IPS-18c (cell line): ENCODE data around the gene ANKRD53.

Source experiments
- H3K4me3 ChIP-seq: 2 replicates; pipeline ENCODE4 v1.7.0; 2013; ENCODE audit warnings: low read depth, mild to moderate bottlenecking, low read length, moderate library complexity; ENCODE audit not compliant: insufficient read depth
- H3K9me3 ChIP-seq: one replicate; pipeline ENCODE4 v1.6.1; 2013; ENCODE audit warnings: mild to moderate bottlenecking, low read length, moderate library complexity; ENCODE audit not compliant: control insufficient read depth, insufficient read depth

Gene ANKRD53, protein sequence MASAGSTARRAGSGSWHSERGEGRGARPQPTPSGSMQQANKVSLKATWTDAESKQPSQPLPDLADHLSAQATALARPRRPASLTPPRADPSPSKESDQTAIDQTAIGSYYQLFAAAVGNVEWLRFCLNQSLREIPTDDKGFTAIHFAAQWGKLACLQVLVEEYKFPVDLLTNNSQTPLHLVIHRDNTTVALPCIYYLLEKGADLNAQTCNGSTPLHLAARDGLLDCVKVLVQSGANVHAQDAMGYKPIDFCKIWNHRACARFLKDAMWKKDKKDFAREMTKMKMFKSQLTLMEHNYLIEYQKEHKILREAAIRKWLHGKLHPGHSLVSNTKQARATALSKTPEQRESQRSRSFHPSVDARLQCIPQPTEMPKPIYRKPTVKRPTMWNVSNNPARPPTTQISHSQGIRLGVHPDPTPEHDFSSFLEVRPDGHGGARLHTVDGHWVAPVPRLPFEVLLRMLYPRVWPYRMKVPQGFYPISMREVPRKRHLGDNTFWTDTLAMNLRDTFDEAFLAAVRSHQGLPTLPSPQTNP

GRCh38 chr2:70978341-70979179 is at the start of gene ANKRD53:
Gene ANKRD53 (plus strand): TSS chr2:70978630. CDS start chr2:70978646, 16 bp downstream.
- Histone ChIP-seq H3K9me3 (no peaks in the 10 kb centered on the region), H3K4me3 (peak within 1 kb of the TSS; percentile 72)

DNA sequence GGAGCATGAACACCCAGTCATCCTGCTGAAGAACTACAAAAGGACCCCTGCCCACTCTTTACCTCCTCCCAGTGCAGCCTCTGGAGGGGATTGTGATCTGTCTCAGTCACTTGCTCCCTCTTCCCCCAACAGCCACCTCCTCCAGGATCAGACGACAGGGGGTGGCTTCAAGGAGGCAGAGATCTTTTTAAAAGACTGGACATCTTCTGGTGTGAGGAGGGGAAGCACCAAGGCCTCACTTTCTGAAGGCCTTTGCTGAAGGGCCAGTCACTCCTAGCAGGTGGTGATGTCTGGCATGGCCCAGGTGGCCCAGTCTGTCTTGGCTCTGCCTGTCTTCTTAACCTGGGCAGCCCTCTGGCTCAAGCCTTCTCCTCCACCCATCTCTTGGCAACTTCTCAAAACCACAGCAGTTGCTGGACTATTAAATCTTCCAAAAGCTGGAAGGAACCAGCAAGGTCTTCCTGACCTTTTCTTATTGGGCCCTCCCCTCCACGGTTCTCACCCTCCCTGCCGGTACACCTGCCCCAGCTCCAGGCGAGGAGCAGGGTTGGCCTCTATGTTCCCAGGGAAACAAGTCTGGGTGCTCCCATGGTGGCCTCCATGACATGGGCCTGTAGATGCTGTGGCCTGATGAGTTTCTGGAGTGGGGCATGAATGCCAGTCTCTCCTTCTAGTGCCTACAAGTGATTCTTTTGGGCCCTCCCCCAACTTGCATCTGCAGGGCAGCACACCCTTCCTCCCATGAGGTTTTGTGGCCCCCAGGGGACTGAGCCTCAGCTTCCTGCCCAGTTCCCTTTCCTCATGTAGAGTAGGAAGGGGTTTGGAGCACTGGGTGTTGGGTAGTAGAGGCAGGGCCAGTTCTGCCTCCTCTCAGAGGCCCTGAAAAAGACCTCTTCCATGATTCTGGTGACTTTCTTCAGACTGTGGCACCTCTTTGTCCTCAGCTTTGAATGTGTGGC is 47.8 kb upstream of the ANKRD53 start:
- Histone ChIP-seq H3K9me3 (no peaks in the 10 kb centered on the region), H3K4me3 (no peak overlapping the region)

DNA sequence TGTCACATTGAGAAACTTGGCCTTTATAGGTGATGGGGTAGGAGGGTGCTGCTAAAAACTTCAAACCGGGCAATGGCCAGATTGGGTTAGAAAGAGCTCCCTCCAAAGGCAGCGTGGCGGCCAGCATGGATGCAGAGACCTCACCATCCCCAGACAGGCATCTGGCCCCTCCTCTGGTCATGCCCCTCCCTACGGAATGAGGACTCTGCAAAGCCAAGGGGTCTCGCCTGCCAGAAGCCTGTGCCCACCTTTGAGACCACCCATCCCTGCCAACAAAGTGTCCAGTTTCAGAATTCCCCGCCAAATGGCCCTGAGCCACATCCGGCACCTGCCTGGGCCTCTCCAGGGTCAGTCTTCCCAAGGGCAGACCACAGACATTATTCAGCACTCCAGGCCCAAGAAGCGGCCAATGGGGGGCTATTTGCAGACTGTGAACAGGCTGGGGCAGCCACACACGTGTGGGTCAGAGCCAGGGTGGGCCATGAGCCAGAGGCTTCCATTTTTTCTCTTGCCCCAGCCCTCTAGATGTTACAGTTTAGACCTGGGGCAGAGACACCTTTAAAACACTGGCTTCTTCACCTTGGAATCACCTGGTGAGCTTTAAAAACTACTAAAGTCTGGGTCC is 46.9 kb upstream of the ANKRD53 start:
- no peak overlapping the region for H3K4me3 ChIP-seq
- H3K9me3 ChIP-seq: no peaks in the 10 kb centered on the region

DNA sequence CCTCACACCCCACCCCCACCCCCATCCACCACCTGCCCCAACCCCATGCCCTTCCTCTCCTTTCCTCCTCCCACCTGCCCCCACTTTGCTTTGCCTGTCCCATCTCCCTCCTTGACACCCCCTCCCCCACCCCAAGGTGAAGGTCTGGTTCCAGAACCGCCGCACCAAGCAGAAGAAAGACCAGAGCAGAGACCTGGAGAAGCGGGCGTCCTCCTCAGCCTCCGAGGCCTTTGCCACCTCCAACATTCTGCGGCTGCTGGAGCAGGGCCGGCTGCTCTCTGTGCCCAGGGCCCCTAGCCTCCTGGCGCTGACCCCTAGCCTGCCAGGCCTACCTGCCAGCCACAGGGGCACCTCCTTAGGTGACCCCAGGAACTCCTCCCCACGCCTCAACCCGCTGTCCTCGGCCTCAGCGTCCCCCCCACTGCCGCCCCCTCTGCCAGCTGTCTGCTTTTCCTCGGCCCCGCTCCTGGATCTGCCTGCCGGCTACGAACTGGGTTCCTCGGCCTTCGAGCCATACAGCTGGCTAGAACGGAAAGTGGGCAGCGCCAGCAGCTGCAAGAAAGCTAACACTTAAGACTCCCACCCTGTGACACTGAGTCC is 45.7 kb upstream of the ANKRD53 start:
- Histone ChIP-seq H3K4me3 (no peak overlapping the region), H3K9me3 (no peaks in the 10 kb centered on the region)

GRCh38 chr2:70934981-70935380 is 43.4 kb upstream of the ANKRD53 start:
- Histone ChIP-seq H3K4me3 (no peak overlapping the region), H3K9me3 (no peaks in the 10 kb centered on the region)

- no peaks in the 10 kb centered on the region for H3K9me3 ChIP-seq
- no peak within 1 kb of the TSS for H3K4me3 ChIP-seq
Measured at GRCh38 chr2:70935468-70936164, 42.8 kb upstream of the ANKRD53 start, which contains the start of gene ATP6V1B1. Gene ATP6V1B1 (plus strand): TSS chr2:70935900. CDS start chr2:70935955, 55 bp downstream.

DNA sequence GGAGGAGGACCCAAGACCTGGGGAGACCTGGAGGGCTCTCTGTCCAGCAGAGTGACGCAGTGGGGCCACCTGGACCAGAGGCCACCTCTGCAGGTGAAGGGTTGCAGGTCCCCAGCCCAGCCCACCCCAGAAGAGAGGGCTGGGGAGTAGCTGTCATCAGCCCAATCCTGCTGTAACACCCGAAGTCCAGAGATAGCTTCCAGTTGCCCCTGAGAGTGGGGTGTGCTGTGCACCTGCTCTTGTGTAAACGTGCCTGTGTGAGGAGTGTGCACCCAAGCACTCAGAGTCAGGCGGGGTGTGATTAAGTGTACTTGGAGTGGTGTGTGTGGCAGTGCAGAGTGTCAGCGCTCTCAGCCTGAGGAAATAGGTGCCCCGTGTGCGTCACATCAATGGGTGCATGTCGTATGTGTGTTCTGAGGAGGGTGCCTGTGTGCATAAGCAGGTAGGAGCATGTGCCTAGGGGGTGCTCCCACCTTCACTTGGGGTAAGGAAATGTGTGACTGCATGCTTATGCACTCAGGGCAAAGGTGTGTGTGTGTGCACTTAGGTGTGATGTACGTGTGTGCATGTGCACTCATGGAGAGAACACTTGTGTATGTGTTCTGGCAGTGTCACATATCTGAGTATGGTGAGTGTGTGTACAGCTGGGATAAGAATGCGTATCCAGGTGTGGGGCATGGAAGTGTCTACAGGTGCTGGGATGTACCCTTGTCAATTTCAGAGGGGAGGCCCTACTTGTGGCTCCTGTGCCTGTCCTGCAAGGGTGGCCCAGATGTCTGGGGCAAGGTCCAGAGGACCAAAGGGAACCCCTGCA is 42.1 kb upstream of the ANKRD53 start:
- Histone ChIP-seq H3K9me3 (no peaks in the 10 kb centered on the region), H3K4me3 (no peak overlapping the region)

DNA sequence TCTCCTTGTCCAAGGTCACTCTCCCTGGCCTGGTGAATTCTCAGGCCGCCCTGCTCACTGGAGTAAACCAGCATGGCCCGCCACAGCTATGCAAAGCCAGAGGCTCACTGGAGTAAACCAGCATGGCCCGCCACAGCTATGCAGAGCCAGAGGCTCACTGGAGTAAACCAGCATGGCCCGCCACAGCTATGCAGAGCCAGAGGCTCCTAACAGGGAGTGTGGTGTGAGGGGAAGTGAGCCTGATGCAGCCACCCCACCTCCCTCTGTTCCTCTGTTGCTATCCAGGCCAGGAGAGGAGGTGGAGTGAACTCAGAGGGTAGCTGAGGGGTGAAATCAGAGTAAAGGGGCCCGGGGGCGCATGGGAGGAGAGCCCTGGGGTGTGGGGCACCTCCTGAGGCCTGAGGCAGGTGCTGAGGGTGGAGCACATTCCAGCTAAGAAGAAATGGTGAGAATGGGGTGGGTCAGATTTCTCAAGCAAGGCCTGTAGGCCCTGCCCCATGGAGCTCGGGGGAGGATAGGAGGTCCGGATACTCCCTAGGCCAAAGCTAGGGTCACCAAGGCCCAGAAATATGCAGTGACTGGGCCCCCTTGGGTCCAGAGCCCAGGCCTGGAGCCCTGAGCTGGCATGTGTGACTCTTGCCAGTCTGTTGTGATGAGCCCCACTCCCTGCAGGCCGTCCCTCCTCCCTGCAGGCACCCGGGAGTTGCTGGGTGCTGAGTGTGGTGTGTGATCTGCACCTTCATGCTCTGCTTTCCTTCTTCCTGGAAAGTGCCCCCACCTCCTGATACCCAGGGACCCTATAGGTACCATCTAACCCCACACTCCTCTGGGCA is 41.2 kb upstream of the ANKRD53 start:
- H3K4me3 ChIP-seq: no peak overlapping the region

DNA sequence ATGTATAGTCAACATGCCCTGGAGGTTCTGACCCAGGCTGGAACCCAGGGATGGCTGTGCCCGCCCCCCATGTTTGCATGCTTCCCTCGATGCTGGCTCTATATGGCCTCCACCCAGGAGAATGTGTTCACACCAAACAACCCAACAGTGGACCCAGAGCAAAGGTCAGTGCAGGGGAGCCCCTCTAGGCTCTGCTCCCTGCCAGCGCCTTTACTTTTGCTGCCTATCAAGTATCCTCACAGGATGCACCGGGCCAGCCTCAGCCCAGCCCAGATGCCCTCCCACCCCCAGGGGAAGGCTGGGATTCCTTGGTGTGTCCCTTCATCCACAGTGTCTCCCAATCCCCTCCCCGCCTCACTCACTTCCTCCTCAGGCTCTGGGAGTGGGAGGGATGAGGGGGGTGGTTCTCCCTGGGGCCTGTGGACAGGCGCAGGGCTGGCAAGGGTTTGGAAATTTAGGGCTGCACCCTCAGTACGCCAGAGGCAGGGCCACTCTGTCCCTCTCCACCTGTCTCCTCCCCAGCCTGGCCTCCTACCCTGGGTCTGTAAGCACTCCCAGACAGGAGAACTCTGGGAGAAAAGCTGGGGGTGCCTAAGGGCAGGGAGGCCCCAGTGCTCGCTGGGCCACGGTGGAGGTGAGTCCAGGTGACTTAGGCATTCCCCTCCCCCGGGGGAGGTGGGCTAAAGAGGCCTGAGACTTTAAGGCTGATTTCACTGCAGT is 40.4 kb upstream of the ANKRD53 start:
- H3K4me3 ChIP-seq: no peak overlapping the region
- H3K9me3 ChIP-seq: no peaks in the 10 kb centered on the region

More for the DNA sequence above, 41.2 kb upstream of the ANKRD53 start:
- no peaks in the 10 kb centered on the region for H3K9me3 ChIP-seq

- peak overlapping the region; percentile 11; the same call in 1 of the 2 replicates for H3K4me3 ChIP-seq
- no peaks in the 10 kb centered on the region for H3K9me3 ChIP-seq
Measured at GRCh38 chr2:70938586-70938950, 39.9 kb upstream of the ANKRD53 start.

GRCh38 chr2:70939001-70939838 is 39.2 kb upstream of the ANKRD53 start:
- Histone ChIP-seq H3K4me3 (peak overlapping the region; percentile 11; the same call in 1 of the 2 replicates), H3K9me3 (no peaks in the 10 kb centered on the region)

DNA sequence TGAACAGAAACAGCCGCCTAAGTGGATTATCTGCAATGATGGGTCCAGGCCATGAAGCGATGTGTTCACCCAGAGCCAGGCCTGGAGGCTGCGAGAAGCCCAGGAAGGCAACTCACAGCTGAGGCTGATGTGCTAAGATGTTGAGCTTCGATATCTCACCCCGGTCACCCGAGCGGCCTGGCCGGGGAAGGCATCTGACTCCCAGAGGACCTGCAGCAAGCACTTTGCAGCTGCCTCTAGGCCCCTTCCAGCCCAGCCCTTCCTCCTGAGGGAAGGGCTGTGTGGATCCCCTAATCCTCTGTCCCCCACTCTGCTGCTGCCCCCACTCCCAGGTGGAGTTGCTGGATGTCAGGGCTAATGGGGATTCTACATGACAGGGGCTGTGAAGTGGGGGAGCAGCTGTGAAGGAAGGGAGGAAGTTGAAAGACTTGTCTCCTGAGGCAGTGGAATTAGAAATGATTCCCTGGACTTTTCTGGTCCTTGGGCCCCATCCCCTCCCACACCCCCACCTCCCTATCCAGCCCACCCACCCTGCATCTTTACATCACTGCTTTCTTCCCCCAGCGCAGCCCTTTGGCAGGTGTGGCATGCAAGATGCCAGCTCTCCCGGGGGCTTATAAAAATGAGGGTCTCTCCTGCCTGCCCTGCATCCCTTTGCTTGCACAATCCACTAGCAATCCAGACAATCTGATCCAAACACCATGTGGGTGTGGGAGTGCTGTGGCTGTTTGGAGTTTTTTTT is 38.4 kb upstream of the ANKRD53 start:
- Histone ChIP-seq H3K4me3 (0 out of 2 replicates have a peak overlapping the region, but pooled peaks have one; percentile 11), H3K9me3 (no peaks in the 10 kb centered on the region)
